GM12878 (cell line): ENCODE results near the gene SRM. TPM values are rescaled to one million over a fixed set of nuclear protein-coding genes. Genes with fewer than 3 reads are reported as not detected.

Source experiments
- DPF2 ChIP-seq: fragments of 450-650 bp; IDR thresholded peaks from 2 replicates; pipeline ENCODE4 v1.6.1; 2017; ENCODE audit warnings: mild to moderate bottlenecking
- FOS ChIP-seq: IDR thresholded peaks from 3 replicates; pipeline ENCODE4 v1.6.1; 2011; ENCODE audit warnings: borderline replicate concordance; ENCODE audit not compliant: insufficient read length; ENCODE audit errors: extremely low read depth
- IKZF2 ChIP-seq, 2 experiments: fragments of 450-650 bp; IDR thresholded peaks; 2 replicates each; pipeline ENCODE4 v1.6.1; 2017; ENCODE audit warnings: mild to moderate bottlenecking in 2 of 2, moderate library complexity in 2 of 2
- KAT2A ChIP-seq: conservative IDR thresholded peaks from 2 replicates; pipeline ENCODE4 v1.6.1; 2011; ENCODE audit warnings: low read depth, low read length; ENCODE audit not compliant: control insufficient read depth
- MEF2B ChIP-seq: fragments of 450-650 bp; IDR thresholded peaks from 2 replicates; pipeline ENCODE4 v1.6.1; 2018; ENCODE audit warnings: mild to moderate bottlenecking, moderate library complexity; ENCODE audit not compliant: partially characterized antibody, poor library complexity, severe bottlenecking
- MTA3 ChIP-seq: IDR thresholded peaks from 2 replicates; pipeline ENCODE4 v1.6.1; 2012; ENCODE audit warnings: low read length, inconsistent platforms, borderline replicate concordance
- MYC ChIP-seq: IDR thresholded peaks from 2 replicates; pipeline ENCODE4 v1.6.1; 2011; ENCODE audit warnings: mild to moderate bottlenecking, low read length, moderate library complexity, inconsistent platforms; ENCODE audit not compliant: insufficient read depth, insufficient replicate concordance, insufficient read length, severe bottlenecking
- PAX8 ChIP-seq: fragments of 450-650 bp; IDR thresholded peaks from 2 replicates; pipeline ENCODE4 v1.6.1; 2017; ENCODE audit warnings: mild to moderate bottlenecking, moderate library complexity
- PML ChIP-seq: IDR thresholded peaks from 2 replicates; pipeline ENCODE4 v1.6.1; 2012; ENCODE audit warnings: low read length, inconsistent platforms
- TBL1XR1 ChIP-seq: IDR thresholded peaks from 2 replicates; pipeline ENCODE4 v1.6.1; 2012; ENCODE audit warnings: low read depth, low read length, improper control_type of control experiment
- ZSCAN29 ChIP-seq: fragments of 450-650 bp; IDR thresholded peaks from 2 replicates; pipeline ENCODE4 v1.6.1; 2017; ENCODE audit warnings: mild to moderate bottlenecking, moderate library complexity
- polyA plus RNA-seq, 11 experiments: library from polyadenylated mRNA; depleted of rRNA in 4 of 11; unstranded in 6 of 11; stranded (reverse) in 5 of 11; fragments of >200 nt; fragmentation: Nextera tagmentation in 4 of 11; fragmentation: Illumina TruSeq in 1 of 11; extraction: Ambion mirVana in 4 of 11; extraction: Trizol in 1 of 11; gene quantifications; 1 replicate in 1 of 11; 2 replicates in 10 of 11; pipeline versions ENCODE4 v1.2.1 to v1.2.3, GENCODE V29; 2011 to 2016; ENCODE audit warnings: inconsistent platforms in 2 of 11, missing spikeins in 2 of 11, low read depth in 1 of 11
- total RNA-seq, 4 experiments: library from RNA; depleted of rRNA in 3 of 4; stranded (reverse); fragments of >200 nt in 3 of 4; fragmentation: Illumina TruSeq in 1 of 4; extraction: Trizol in 1 of 4; gene quantifications; 2 replicates each; pipeline versions ENCODE4 v1.2.1 to v1.2.3, GENCODE V29; 2013 to 2021
- TF ChIP-seq, protein P1 (sequence below): fragments of 150-350 bp; IDR thresholded peaks from 2 replicates; pipeline ENCODE4 v1.6.1; 2014; ENCODE audit warnings: mild to moderate bottlenecking, low read depth, low read length
- TF ChIP-seq, protein P2 (sequence below): fragments of 450-650 bp; IDR thresholded peaks from 2 replicates; pipeline ENCODE4 v1.6.1; 2016; ENCODE audit warnings: mild to moderate bottlenecking
- TF ChIP-seq, protein P3 (sequence below): fragments of 450-650 bp; formaldehyde crosslinking; IDR thresholded peaks from 2 replicates; pipeline ENCODE4 v1.4.0; 2020; ENCODE audit warnings: mild to moderate bottlenecking, moderate library complexity
- TF ChIP-seq, protein P4 (sequence below): fragments of 450-650 bp; IDR thresholded peaks from 2 replicates; pipeline ENCODE4 v1.6.1; 2017; ENCODE audit warnings: mild to moderate bottlenecking, moderate library complexity
- TF ChIP-seq, protein P5 (sequence below): fragments of 450-650 bp; IDR thresholded peaks from 2 replicates; pipeline ENCODE4 v1.6.1; 2017; ENCODE audit warnings: low read depth, mild to moderate bottlenecking, moderate library complexity

The SRM gene
- total and polyA plus RNA-seq, 10 of the 15 experiments (the other 5 are each of a cell fraction or from before 2014, with no cell fraction given) = 16.7 to 255 (median 81.2) TPM

DNA sequence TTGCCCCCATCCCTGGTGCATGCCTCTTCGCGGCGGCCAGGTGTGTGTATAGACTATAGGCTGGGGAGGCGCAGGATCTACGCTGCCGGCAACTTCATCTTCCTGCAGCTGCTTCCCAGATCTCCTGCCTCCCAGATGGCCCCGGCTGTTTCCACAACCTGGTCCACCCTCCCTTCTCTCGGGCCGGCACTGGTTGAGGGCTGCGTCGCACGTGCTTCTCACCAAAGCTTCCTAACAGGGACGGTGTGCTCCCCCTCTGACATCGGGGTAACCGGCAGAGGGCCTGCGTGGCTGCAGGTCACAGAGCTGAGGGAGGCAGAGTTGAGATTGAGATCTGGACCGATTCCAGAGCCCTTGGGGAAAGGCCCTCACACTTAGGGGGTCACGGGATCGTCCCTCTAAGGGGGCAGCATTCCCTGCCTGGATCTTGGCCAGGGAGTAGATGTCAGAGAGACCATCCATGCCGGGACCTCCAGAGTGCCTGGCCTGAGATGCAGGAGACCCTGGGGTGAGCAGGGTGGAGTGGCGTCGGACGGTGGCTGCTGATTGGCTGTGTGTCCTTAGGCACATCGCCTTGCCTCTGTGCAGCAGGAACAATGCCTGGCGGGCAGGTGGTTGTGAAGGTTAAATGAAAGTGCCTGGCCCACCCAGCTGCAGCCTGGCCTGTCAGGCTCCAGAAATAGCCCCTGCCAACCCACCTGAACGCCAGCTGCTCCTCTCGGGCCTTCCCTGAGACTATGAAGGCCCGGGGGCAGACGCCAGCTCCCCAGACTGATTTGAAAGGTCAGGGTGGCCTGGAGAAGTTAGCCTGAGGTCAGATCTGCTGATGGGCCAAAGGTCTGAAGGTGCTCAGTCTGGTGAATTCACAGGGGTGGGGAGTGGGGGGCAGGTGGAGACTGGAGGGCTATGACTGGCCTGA is 6.7 kb downstream of the SRM start (continued):
- TF ChIP-seq, protein P1, sequence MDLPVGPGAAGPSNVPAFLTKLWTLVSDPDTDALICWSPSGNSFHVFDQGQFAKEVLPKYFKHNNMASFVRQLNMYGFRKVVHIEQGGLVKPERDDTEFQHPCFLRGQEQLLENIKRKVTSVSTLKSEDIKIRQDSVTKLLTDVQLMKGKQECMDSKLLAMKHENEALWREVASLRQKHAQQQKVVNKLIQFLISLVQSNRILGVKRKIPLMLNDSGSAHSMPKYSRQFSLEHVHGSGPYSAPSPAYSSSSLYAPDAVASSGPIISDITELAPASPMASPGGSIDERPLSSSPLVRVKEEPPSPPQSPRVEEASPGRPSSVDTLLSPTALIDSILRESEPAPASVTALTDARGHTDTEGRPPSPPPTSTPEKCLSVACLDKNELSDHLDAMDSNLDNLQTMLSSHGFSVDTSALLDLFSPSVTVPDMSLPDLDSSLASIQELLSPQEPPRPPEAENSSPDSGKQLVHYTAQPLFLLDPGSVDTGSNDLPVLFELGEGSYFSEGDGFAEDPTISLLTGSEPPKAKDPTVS = no peak
- TF ChIP-seq, protein P2, sequence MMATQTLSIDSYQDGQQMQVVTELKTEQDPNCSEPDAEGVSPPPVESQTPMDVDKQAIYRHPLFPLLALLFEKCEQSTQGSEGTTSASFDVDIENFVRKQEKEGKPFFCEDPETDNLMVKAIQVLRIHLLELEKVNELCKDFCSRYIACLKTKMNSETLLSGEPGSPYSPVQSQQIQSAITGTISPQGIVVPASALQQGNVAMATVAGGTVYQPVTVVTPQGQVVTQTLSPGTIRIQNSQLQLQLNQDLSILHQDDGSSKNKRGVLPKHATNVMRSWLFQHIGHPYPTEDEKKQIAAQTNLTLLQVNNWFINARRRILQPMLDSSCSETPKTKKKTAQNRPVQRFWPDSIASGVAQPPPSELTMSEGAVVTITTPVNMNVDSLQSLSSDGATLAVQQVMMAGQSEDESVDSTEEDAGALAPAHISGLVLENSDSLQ = no peak
- TF ChIP-seq, protein P3, sequence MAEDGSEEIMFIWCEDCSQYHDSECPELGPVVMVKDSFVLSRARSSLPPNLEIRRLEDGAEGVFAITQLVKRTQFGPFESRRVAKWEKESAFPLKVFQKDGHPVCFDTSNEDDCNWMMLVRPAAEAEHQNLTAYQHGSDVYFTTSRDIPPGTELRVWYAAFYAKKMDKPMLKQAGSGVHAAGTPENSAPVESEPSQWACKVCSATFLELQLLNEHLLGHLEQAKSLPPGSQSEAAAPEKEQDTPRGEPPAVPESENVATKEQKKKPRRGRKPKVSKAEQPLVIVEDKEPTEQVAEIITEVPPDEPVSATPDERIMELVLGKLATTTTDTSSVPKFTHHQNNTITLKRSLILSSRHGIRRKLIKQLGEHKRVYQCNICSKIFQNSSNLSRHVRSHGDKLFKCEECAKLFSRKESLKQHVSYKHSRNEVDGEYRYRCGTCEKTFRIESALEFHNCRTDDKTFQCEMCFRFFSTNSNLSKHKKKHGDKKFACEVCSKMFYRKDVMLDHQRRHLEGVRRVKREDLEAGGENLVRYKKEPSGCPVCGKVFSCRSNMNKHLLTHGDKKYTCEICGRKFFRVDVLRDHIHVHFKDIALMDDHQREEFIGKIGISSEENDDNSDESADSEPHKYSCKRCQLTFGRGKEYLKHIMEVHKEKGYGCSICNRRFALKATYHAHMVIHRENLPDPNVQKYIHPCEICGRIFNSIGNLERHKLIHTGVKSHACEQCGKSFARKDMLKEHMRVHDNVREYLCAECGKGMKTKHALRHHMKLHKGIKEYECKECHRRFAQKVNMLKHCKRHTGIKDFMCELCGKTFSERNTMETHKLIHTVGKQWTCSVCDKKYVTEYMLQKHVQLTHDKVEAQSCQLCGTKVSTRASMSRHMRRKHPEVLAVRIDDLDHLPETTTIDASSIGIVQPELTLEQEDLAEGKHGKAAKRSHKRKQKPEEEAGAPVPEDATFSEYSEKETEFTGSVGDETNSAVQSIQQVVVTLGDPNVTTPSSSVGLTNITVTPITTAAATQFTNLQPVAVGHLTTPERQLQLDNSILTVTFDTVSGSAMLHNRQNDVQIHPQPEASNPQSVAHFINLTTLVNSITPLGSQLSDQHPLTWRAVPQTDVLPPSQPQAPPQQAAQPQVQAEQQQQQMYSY = no peak
- TF ChIP-seq PML (peak; percentile 25; the same call in 1 of the 2 replicates), MEF2B (no peak), KAT2A (no peak), ZSCAN29 (no peak), PAX8 (no peak), MYC (peak; percentile 52), TBL1XR1 (no peak), IKZF2 (IDR thresholded peaks at IDR 0.05) (no peak), DPF2 (no peak), FOS (no peak), MTA3 (peak; percentile 46; the same call in 1 of the 2 replicates)
- TF ChIP-seq, protein P4, sequence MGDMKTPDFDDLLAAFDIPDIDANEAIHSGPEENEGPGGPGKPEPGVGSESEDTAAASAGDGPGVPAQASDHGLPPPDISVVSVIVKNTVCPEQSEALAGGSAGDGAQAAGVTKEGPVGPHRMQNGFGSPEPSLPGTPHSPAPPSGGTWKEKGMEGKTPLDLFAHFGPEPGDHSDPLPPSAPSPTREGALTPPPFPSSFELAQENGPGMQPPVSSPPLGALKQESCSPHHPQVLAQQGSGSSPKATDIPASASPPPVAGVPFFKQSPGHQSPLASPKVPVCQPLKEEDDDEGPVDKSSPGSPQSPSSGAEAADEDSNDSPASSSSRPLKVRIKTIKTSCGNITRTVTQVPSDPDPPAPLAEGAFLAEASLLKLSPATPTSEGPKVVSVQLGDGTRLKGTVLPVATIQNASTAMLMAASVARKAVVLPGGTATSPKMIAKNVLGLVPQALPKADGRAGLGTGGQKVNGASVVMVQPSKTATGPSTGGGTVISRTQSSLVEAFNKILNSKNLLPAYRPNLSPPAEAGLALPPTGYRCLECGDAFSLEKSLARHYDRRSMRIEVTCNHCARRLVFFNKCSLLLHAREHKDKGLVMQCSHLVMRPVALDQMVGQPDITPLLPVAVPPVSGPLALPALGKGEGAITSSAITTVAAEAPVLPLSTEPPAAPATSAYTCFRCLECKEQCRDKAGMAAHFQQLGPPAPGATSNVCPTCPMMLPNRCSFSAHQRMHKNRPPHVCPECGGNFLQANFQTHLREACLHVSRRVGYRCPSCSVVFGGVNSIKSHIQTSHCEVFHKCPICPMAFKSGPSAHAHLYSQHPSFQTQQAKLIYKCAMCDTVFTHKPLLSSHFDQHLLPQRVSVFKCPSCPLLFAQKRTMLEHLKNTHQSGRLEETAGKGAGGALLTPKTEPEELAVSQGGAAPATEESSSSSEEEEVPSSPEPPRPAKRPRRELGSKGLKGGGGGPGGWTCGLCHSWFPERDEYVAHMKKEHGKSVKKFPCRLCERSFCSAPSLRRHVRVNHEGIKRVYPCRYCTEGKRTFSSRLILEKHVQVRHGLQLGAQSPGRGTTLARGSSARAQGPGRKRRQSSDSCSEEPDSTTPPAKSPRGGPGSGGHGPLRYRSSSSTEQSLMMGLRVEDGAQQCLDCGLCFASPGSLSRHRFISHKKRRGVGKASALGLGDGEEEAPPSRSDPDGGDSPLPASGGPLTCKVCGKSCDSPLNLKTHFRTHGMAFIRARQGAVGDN = no peak
- TF ChIP-seq, protein P5, sequence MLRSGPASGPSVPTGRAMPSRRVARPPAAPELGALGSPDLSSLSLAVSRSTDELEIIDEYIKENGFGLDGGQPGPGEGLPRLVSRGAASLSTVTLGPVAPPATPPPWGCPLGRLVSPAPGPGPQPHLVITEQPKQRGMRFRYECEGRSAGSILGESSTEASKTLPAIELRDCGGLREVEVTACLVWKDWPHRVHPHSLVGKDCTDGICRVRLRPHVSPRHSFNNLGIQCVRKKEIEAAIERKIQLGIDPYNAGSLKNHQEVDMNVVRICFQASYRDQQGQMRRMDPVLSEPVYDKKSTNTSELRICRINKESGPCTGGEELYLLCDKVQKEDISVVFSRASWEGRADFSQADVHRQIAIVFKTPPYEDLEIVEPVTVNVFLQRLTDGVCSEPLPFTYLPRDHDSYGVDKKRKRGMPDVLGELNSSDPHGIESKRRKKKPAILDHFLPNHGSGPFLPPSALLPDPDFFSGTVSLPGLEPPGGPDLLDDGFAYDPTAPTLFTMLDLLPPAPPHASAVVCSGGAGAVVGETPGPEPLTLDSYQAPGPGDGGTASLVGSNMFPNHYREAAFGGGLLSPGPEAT = no peak
